ENCODE measurements around the gene OVAAL.

The OVAAL gene

DNA sequence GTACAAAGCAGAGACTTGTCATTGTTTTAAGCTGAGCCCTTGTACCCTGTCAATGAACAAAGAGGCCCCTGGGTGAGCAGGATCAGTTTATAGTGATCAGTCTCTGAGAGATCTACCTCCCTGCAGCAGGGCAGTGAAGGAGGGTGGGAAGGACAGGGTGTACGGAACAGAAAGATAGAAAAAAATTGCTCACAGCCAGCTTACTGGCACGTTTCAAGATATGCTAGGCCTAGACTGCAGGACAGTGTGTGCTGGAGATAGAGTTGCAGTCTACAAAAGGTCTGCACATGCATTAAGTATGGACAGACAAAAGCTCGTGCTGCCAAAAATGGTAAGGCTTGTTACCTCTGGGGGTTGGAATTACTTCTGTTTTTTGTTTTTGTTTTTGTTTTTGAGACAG is 34.6 kb downstream of the OVAAL start:
- Histone ChIP-seq H3K4me3 (ENCODE audit: low read length) (no peak overlapping the region), H3F3A (ENCODE audit: control insufficient read depth, insufficient read depth) (no peaks in the 10 kb centered on the region), H3K4me2 (ENCODE audit: low read length) (no peak overlapping the region), H3K36me3 (ENCODE audit: control insufficient read depth, low read length) (no peaks in the 10 kb centered on the region), H3K27me3 (ENCODE audit: control insufficient read depth, low read length) (peaks cover 3% of the 10 kb centered on the region; the same call in 1 of the 2 replicates), H4K20me1 (ENCODE audit: control insufficient read depth, insufficient read depth, low read depth, low read length) (no peaks in the 10 kb centered on the region), H3K9me2 (replicated peaks; ENCODE audit: control insufficient read depth, low read length) (no peaks in the 10 kb centered on the region), H3K9me3 (ENCODE audit: control insufficient read depth, insufficient read depth, low read length) (no peaks in the 10 kb centered on the region), H3K27ac (ENCODE audit: low read depth, low read length) (no peak overlapping the region), H3K79me2 (ENCODE audit: control insufficient read depth, low read length) (no peaks in the 10 kb centered on the region), H3K4me1 (ENCODE audit: control insufficient read depth, low read length) (no peaks in the 10 kb centered on the region)
- TF ChIP-seq EZH2phosphoT487 (IDR thresholded peaks at IDR 0.05; ENCODE audit: borderline replicate concordance, low read length): no peak
- TF ChIP-seq, protein P1, sequence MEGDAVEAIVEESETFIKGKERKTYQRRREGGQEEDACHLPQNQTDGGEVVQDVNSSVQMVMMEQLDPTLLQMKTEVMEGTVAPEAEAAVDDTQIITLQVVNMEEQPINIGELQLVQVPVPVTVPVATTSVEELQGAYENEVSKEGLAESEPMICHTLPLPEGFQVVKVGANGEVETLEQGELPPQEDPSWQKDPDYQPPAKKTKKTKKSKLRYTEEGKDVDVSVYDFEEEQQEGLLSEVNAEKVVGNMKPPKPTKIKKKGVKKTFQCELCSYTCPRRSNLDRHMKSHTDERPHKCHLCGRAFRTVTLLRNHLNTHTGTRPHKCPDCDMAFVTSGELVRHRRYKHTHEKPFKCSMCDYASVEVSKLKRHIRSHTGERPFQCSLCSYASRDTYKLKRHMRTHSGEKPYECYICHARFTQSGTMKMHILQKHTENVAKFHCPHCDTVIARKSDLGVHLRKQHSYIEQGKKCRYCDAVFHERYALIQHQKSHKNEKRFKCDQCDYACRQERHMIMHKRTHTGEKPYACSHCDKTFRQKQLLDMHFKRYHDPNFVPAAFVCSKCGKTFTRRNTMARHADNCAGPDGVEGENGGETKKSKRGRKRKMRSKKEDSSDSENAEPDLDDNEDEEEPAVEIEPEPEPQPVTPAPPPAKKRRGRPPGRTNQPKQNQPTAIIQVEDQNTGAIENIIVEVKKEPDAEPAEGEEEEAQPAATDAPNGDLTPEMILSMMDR (IDR thresholded peaks at IDR 0.05; ENCODE audit: low read depth, low read length, poor library complexity, severe bottlenecking): no peak

DNA sequence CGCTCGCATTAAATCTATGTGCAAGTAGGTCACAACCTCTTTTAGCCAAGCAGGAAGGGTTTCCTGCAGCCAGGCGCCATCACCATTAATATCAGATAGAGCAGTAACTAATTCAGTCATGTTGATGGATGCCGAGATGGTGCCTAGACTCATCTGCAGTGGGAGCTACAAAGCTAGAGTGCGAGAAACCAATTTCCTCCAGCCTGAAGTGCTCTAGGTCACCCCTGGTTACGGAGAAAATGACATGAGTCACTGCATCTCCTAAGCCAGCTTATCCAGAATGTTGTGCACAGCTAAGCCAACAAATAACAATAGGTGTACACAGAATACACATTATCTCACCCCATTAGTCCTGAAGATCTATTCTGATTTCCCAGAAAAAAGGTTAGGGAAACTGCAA is 36.0 kb downstream of the OVAAL start:
- TF ChIP-seq, protein P1 (IDR thresholded peaks at IDR 0.05; ENCODE audit: low read depth, low read length, poor library complexity, severe bottlenecking): no peak
- TF ChIP-seq EZH2phosphoT487 (IDR thresholded peaks at IDR 0.05; ENCODE audit: borderline replicate concordance, low read length): no peak
- Histone ChIP-seq H3K9me2 (replicated peaks; ENCODE audit: control insufficient read depth, low read length) (no peaks in the 10 kb centered on the region), H4K20me1 (ENCODE audit: control insufficient read depth, insufficient read depth, low read depth, low read length) (no peaks in the 10 kb centered on the region), H3K36me3 (ENCODE audit: control insufficient read depth, low read length) (no peaks in the 10 kb centered on the region), H3K4me2 (ENCODE audit: low read length) (no peak overlapping the region), H3K4me1 (ENCODE audit: control insufficient read depth, low read length) (no peaks in the 10 kb centered on the region), H3K9me3 (ENCODE audit: control insufficient read depth, insufficient read depth, low read length) (no peaks in the 10 kb centered on the region), H3F3A (ENCODE audit: control insufficient read depth, insufficient read depth) (no peaks in the 10 kb centered on the region), H3K4me3 (ENCODE audit: low read length) (no peak overlapping the region), H3K27me3 (ENCODE audit: control insufficient read depth, low read length) (peaks cover 3% of the 10 kb centered on the region; the same call in 1 of the 2 replicates), H3K79me2 (ENCODE audit: control insufficient read depth, low read length) (no peaks in the 10 kb centered on the region), H3K27ac (ENCODE audit: low read depth, low read length) (no peak overlapping the region)

DNA sequence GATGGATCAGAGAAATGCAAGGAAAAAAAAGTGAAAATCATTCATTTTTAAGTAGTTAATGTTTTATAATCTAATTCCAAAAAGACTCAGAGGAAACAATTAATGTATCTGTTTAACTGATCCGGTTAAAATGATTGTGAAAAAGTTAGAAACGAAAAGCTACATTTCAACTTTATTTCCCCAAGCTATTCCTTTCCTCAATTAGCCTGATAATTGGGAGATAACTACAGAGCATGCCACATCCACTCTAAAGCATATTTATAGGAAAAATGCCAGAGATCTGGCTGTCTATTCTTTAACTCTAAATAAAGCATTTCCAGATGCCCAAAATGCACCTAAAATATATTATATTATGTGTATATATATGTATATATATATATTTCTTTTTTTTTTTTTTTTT is 37.2 kb downstream of the OVAAL start:
- TF ChIP-seq, protein P1 (IDR thresholded peaks at IDR 0.05; ENCODE audit: low read depth, low read length, poor library complexity, severe bottlenecking): no peak
- no peak for TF ChIP-seq EZH2phosphoT487 (IDR thresholded peaks at IDR 0.05; ENCODE audit: borderline replicate concordance, low read length)
- H3F3A ChIP-seq (ENCODE audit: control insufficient read depth, insufficient read depth): no peaks in the 10 kb centered on the region
- H3K79me2 ChIP-seq (ENCODE audit: control insufficient read depth, low read length): no peaks in the 10 kb centered on the region
- H3K9me3 ChIP-seq (ENCODE audit: control insufficient read depth, insufficient read depth, low read length): no peaks in the 10 kb centered on the region
- no peaks in the 10 kb centered on the region for H3K9me2 ChIP-seq (replicated peaks; ENCODE audit: control insufficient read depth, low read length)
- H3K4me1 ChIP-seq (ENCODE audit: control insufficient read depth, low read length): no peaks in the 10 kb centered on the region
- peaks cover 3% of the 10 kb centered on the region; the same call in 1 of the 2 replicates for H3K27me3 ChIP-seq (ENCODE audit: control insufficient read depth, low read length)
- H3K27ac ChIP-seq (ENCODE audit: low read depth, low read length): no peak overlapping the region
- no peak overlapping the region for H3K4me2 ChIP-seq (ENCODE audit: low read length)
- H4K20me1 ChIP-seq (ENCODE audit: control insufficient read depth, insufficient read depth, low read depth, low read length): no peaks in the 10 kb centered on the region
- no peaks in the 10 kb centered on the region for H3K36me3 ChIP-seq (ENCODE audit: control insufficient read depth, low read length)
- no peak overlapping the region for H3K4me3 ChIP-seq (ENCODE audit: low read length)

Measured in DOHH2 (cell line).